Keratinocyte (primary cell): ENCODE data around the gene CRHR2. TPM values are rescaled to one million over a fixed set of nuclear protein-coding genes. Genes with fewer than 3 reads are reported as not detected.

ENCODE experiments used
- DNase-seq: peaks from one replicate; pipeline ENCODE4 v3.0.0-alpha.2; 2011; ENCODE audit warnings: low read depth, missing footprints, low spot score
- FAIRE-seq: peaks from 2 replicates; lab custom pipeline; 2011; peaks lifted over from hg19 to GRCh38; lab: Jason Lieb, UNC
- H2AFZ ChIP-seq: 2 replicates; pipeline ENCODE4 v1.6.0; 2012; ENCODE audit warnings: low read length, control low read depth, inconsistent platforms; ENCODE audit not compliant: control insufficient read depth
- H3K27ac ChIP-seq: 2 replicates; pipeline ENCODE4 v1.5.1; 2011; ENCODE audit warnings: low read length; ENCODE audit not compliant: control insufficient read depth, insufficient read depth
- H3K27me3 ChIP-seq: 3 replicates; pipeline ENCODE4 v1.6.0; 2011; ENCODE audit warnings: low read length; ENCODE audit not compliant: control insufficient read depth, insufficient read depth; ENCODE audit errors: extremely low read depth
- H3K36me3 ChIP-seq, 2 experiments: 2 replicates in 1 of 2; 3 replicates in 1 of 2; pipeline ENCODE4 v1.5.1; 2011; ENCODE audit warnings: low read length in 2 of 2, mild to moderate bottlenecking in 1 of 2; ENCODE audit not compliant: control insufficient read depth in 2 of 2, insufficient read depth in 2 of 2; ENCODE audit errors: extremely low read depth in 1 of 2
- H3K4me1 ChIP-seq: 3 replicates; pipeline ENCODE4 v1.5.1; 2011; ENCODE audit warnings: low read length; ENCODE audit not compliant: control insufficient read depth, insufficient read depth; ENCODE audit errors: extremely low read depth
- H3K4me2 ChIP-seq: 3 replicates; pipeline ENCODE4 v1.6.0; 2011; ENCODE audit warnings: low read depth, low read length; ENCODE audit not compliant: control insufficient read depth, insufficient read depth; ENCODE audit errors: extremely low read depth
- H3K4me3 ChIP-seq, 3 experiments: fragments of 200-600 bp in 1 of 3; sonication (generic) in 1 of 3; 2 replicates in 2 of 3; 3 replicates in 1 of 3; pipeline ENCODE4 v1.5.1; 2011 to 2016; ENCODE audit warnings: low read length in 3 of 3, mild to moderate bottlenecking in 3 of 3, control low read depth in 2 of 3, inconsistent platforms in 1 of 3, low read depth in 1 of 3, mixed read lengths in 1 of 3, mixed run types in 1 of 3, moderate library complexity in 1 of 3; ENCODE audit not compliant: control insufficient read depth in 2 of 3, insufficient read depth in 2 of 3; ENCODE audit errors: extremely low read depth in 1 of 3
- H3K79me2 ChIP-seq: 2 replicates; pipeline ENCODE4 v1.6.0; 2012; ENCODE audit warnings: low read length; ENCODE audit not compliant: control insufficient read depth, insufficient read depth
- H3K9ac ChIP-seq: 3 replicates; pipeline ENCODE4 v1.6.0; 2011; ENCODE audit warnings: low read length; ENCODE audit not compliant: control insufficient read depth, insufficient read depth; ENCODE audit errors: extremely low read depth
- H3K9me1 ChIP-seq: 3 replicates; pipeline ENCODE4 v1.6.0; 2011; ENCODE audit warnings: low read length; ENCODE audit not compliant: control insufficient read depth, insufficient read depth; ENCODE audit errors: extremely low read depth
- H3K9me3 ChIP-seq: 2 replicates; pipeline ENCODE4 v1.5.1; 2012; ENCODE audit warnings: low read depth, low read length; ENCODE audit not compliant: control insufficient read depth
- H4K20me1 ChIP-seq: 3 replicates; pipeline ENCODE4 v1.6.0; 2011; ENCODE audit warnings: low read length; ENCODE audit not compliant: control insufficient read depth, insufficient read depth; ENCODE audit errors: extremely low read depth
- CTCF ChIP-seq, 3 experiments: IDR thresholded peaks in 1 of 3; conservative IDR thresholded peaks in 1 of 3; optimal IDR thresholded peaks in 1 of 3; 2 replicates in 2 of 3; 3 replicates in 1 of 3; pipeline versions ENCODE3 to v1.5.1; 2011; ENCODE audit warnings: low read length in 3 of 3, mild to moderate bottlenecking in 3 of 3, moderate library complexity in 2 of 3, control low read depth in 1 of 3, inconsistent platforms in 1 of 3; ENCODE audit not compliant: insufficient read depth in 2 of 3; ENCODE audit errors: extremely low read depth in 1 of 3
- EZH2 ChIP-seq: IDR thresholded peaks from one replicate; pipeline ENCODE4 v1.6.1; 2012; ENCODE audit warnings: inconsistent platforms, mild to moderate bottlenecking, low read length, moderate library complexity
- dilution Hi-C: fragments of 300-500 bp; cut with MboI; formaldehyde crosslinking; loops from one replicate; pipeline ENCODE4 v1.7.0; 2020; ENCODE audit warnings: low sequenced_read_pairs; ENCODE audit not compliant: extremely low pct_ligation_motif_present
- polyA plus RNA-seq, 5 experiments: library from polyadenylated mRNA; depleted of rRNA in 3 of 5; stranded (reverse) in 3 of 5; stranded (forward) in 1 of 5; unstranded in 1 of 5; fragments of >200 nt; gene quantifications; 1 replicate in 1 of 5; 2 replicates in 3 of 5; 3 replicates in 1 of 5; pipeline versions ENCODE4 v1.2.1 to v1.2.3, GENCODE V29; 2011 to 2012; ENCODE audit warnings: missing spikeins in 2 of 5, low read depth in 1 of 5, low replicate concordance in 1 of 5

Gene CRHR2
- polyA plus RNA-seq, 1 donor (not counting 4 experiments of a cell fraction or from before 2014, with no cell fraction given): not detected

DNA sequence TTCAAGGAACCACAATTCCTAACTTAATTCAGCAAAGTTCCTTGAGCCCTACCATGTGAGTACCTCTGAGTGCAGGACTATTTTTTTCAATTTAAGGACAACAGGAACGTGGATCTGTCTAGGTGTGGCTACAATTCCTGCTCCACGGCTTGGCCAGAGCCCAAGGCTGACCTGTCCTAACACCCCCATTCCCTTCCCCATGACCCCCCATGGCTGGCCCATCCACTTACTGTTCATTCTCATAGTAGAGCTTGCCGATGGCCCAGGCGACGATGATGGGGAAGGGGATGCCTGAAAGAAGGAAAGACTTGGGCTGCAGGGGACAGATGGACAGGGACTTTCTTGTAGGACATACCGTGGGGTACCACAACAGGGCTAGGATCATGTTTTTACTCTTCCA lies 20.3 kb downstream of the CRHR2 start:
- Histone ChIP-seq H3K9ac (no peak overlapping the region), H4K20me1 (no peaks in the 10 kb centered on the region), H2AFZ (no peak overlapping the region), H3K4me3 (no peak overlapping the region), H3K4me2 (no peak overlapping the region), H3K9me3 (no peaks in the 10 kb centered on the region), H3K27me3 (peaks cover 8% of the 10 kb centered on the region), H3K79me2 (no peaks in the 10 kb centered on the region), H3K9me1 (no peaks in the 10 kb centered on the region), H3K27ac (no peak overlapping the region), H3K4me1 (no peaks in the 10 kb centered on the region), H3K36me3 (no peaks in the 10 kb centered on the region)
- TF ChIP-seq EZH2: no peak
- no peak for TF ChIP-seq CTCF (optimal IDR thresholded peaks at IDR 0.05 in 1 of 3, IDR thresholded peaks at IDR 0.05 in 1 of 3, conservative IDR thresholded peaks at IDR 0.05 in 1 of 3; ENCODE audit: extremely low read depth in 1 of 3, insufficient read depth in 2 of 3, low read length in 3 of 3)
- FAIRE-seq (no peak), DNase-seq (no peak)
- dilution Hi-C loops: no loop called here

- Histone ChIP-seq H3K27ac (no peak overlapping the region), H2AFZ (no peak overlapping the region), H3K27me3 (peaks cover 8% of the 10 kb centered on the region), H3K4me1 (no peaks in the 10 kb centered on the region), H3K79me2 (no peaks in the 10 kb centered on the region), H3K36me3 (no peaks in the 10 kb centered on the region), H4K20me1 (no peaks in the 10 kb centered on the region), H3K4me2 (no peak overlapping the region), H3K9ac (no peak overlapping the region), H3K9me1 (no peaks in the 10 kb centered on the region), H3K9me3 (no peaks in the 10 kb centered on the region), H3K4me3 (no peak overlapping the region)
- TF ChIP-seq CTCF (optimal IDR thresholded peaks at IDR 0.05 in 1 of 3, IDR thresholded peaks at IDR 0.05 in 1 of 3, conservative IDR thresholded peaks at IDR 0.05 in 1 of 3; ENCODE audit: extremely low read depth in 1 of 3, insufficient read depth in 2 of 3, low read length in 3 of 3) (no peak), EZH2 (no peak)
- dilution Hi-C loops: no loop called here
- DNase-seq: no peak
- FAIRE-seq: no peak
These were observed 21.7 kb downstream of the CRHR2 start for GRCh38 chr7:30660331-30661255.
